HepG2 (cell line): ENCODE measurements around the gene RNF6. TPM values are rescaled to one million over a fixed set of nuclear protein-coding genes. Genes with fewer than 3 reads are reported as not detected.
A peak's percentile ranks its signal among the peaks of the same experiment; 100 is the strongest.

Source experiments
- ATF6 ChIP-seq: sonication (generic); formaldehyde crosslinking; conservative IDR thresholded peaks from 2 replicates; pipeline ENCODE4 v1.4.0; 2020; ENCODE audit warnings: missing genetic modification reagents
- HNRNPLL ChIP-seq: fragments of 200-400 bp; formaldehyde crosslinking; IDR thresholded peaks from 2 replicates; pipeline ENCODE4 v1.6.1; 2017; ENCODE audit warnings: mild to moderate bottlenecking, low read depth, low read length; ENCODE audit not compliant: poor library complexity, severe bottlenecking
- JDP2 ChIP-seq: sonication (generic); formaldehyde crosslinking; IDR thresholded peaks from 2 replicates; pipeline ENCODE4 v1.8.1; 2022; ENCODE audit warnings: missing genetic modification reagents, borderline replicate concordance
- MNT ChIP-seq: fragments of 450-650 bp; IDR thresholded peaks from 2 replicates; pipeline ENCODE4 v1.6.1; 2016
- NONO ChIP-seq, 2 experiments: fragments of 450-650 bp in 1 of 2; sonication (generic) in 1 of 2; formaldehyde crosslinking in 1 of 2; IDR thresholded peaks in 1 of 2; conservative IDR thresholded peaks in 1 of 2; 2 replicates each; pipeline versions ENCODE4 v1.6.1 to v1.8.0; 2017 to 2022; ENCODE audit warnings: mild to moderate bottlenecking in 1 of 2, missing genetic modification reagents in 1 of 2, moderate library complexity in 1 of 2
- POGZ ChIP-seq: sonication (generic); formaldehyde crosslinking; IDR thresholded peaks from 2 replicates; pipeline ENCODE4 v1.4.0; 2020; ENCODE audit warnings: mild to moderate bottlenecking, missing genetic modification reagents
- PTBP1 ChIP-seq: fragments of 200-400 bp; formaldehyde crosslinking; IDR thresholded peaks from 2 replicates; pipeline ENCODE4 v1.6.1; 2018; ENCODE audit warnings: low read length, low read depth; ENCODE audit not compliant: poor library complexity, severe bottlenecking
- SALL2 ChIP-seq: sonication (generic); formaldehyde crosslinking; IDR thresholded peaks from 2 replicates; pipeline ENCODE4 v1.8.1; 2023; ENCODE audit warnings: mild to moderate bottlenecking, missing genetic modification reagents, inconsistent platforms
- ZBTB26 ChIP-seq: IDR thresholded peaks from 2 replicates; pipeline ENCODE4 v1.6.1; 2016; ENCODE audit warnings: missing compliant biosample characterization, missing genetic modification reagents, borderline replicate concordance
- ZFP41 ChIP-seq: sonication (generic); formaldehyde crosslinking; IDR thresholded peaks from 2 replicates; pipeline ENCODE4 v1.4.0; 2020; ENCODE audit warnings: mild to moderate bottlenecking, missing genetic modification reagents, borderline replicate concordance
- ZFYVE20 ChIP-seq: sonication (generic); formaldehyde crosslinking; IDR thresholded peaks from 2 replicates; pipeline ENCODE4 v1.8.0; 2023; ENCODE audit warnings: low read depth, mild to moderate bottlenecking, moderate library complexity, missing genetic modification reagents, borderline replicate concordance
- ZKSCAN8 ChIP-seq: IDR thresholded peaks from 2 replicates; pipeline ENCODE4 v1.6.1; 2016; ENCODE audit warnings: borderline replicate concordance, missing genetic modification reagents, missing compliant biosample characterization
- ZMYM4 ChIP-seq: sonication (generic); formaldehyde crosslinking; IDR thresholded peaks from 2 replicates; pipeline ENCODE4 v1.8.1; 2023; ENCODE audit warnings: mild to moderate bottlenecking, missing genetic modification reagents
- ZNF160 ChIP-seq: sonication (generic); formaldehyde crosslinking; IDR thresholded peaks from 2 replicates; pipeline ENCODE4 v1.8.0; 2022; ENCODE audit warnings: mild to moderate bottlenecking, inconsistent platforms, missing genetic modification reagents
- ZNF354B ChIP-seq: sonication (generic); formaldehyde crosslinking; IDR thresholded peaks from 2 replicates; pipeline ENCODE4 v1.8.0; 2022; ENCODE audit warnings: mild to moderate bottlenecking, missing genetic modification reagents
- ZNF652 ChIP-seq: IDR thresholded peaks from 2 replicates; pipeline ENCODE4 v1.6.1; 2016; ENCODE audit warnings: low read depth, borderline replicate concordance
- ZNF746 ChIP-seq: sonication (generic); formaldehyde crosslinking; IDR thresholded peaks from 2 replicates; pipeline ENCODE4 v1.8.0; 2022; ENCODE audit warnings: mild to moderate bottlenecking, missing genetic modification reagents
- ZNF775 ChIP-seq: sonication (generic); formaldehyde crosslinking; IDR thresholded peaks from 2 replicates; pipeline ENCODE4 v1.4.0; 2020; ENCODE audit warnings: missing genetic modification reagents, mild to moderate bottlenecking, moderate library complexity, borderline replicate concordance
- ZNF792 ChIP-seq: IDR thresholded peaks from 2 replicates; pipeline ENCODE4 v1.6.1; 2016
- polyA plus RNA-seq, 8 experiments: library from polyadenylated mRNA; depleted of rRNA in 3 of 8; stranded (reverse) in 7 of 8; unstranded in 1 of 8; fragments of >200 nt; fragmentation: Illumina TruSeq in 4 of 8; extraction: Trizol in 4 of 8; gene quantifications; 2 replicates each; pipeline versions ENCODE4 v1.2.1 to v1.2.3, GENCODE V29; 2011 to 2016; ENCODE audit warnings: low read depth in 4 of 8, missing spikeins in 1 of 8, mixed read lengths in 1 of 8; ENCODE audit not compliant: insufficient read depth in 1 of 8
- total RNA-seq, 5 experiments: library from RNA; depleted of rRNA; stranded (reverse); fragments of >200 nt; fragmentation: Illumina TruSeq; extraction: Trizol; gene quantifications; 2 replicates each; pipeline ENCODE4 v1.2.3, GENCODE V29; 2016; ENCODE audit warnings: low read depth in 1 of 5
- TF ChIP-seq, protein P1 (sequence below): sonication (generic); formaldehyde crosslinking; IDR thresholded peaks from 2 replicates; pipeline ENCODE4 v1.4.0; 2020; ENCODE audit warnings: missing genetic modification reagents
- TF ChIP-seq, protein P2 (sequence below): sonication (generic); formaldehyde crosslinking; IDR thresholded peaks from 2 replicates; pipeline ENCODE4 v1.9.0; 2022; ENCODE audit warnings: low read depth, missing genetic modification reagents

The RNF6 gene
- total and polyA plus RNA-seq, 2 of the 13 experiments (the other 11 are each of a cell fraction or from before 2014, with no cell fraction given) = 14.6 to 36.8 TPM

- TF ChIP-seq PTBP1 (no peak), HNRNPLL (peak; percentile 91), ZNF354B (CRISPR knock-in tag) (no peak), ZNF652 (CRISPR knock-in tag) (no peak), ZNF792 (CRISPR knock-in tag) (peak; percentile 27; the same call in 1 of the 2 replicates), JDP2 (no peak), ZMYM4 (CRISPR knock-in tag) (peak; percentile 78), SALL2 (CRISPR knock-in tag) (peak; percentile 65; the same call in 1 of the 2 replicates), ATF6 (CRISPR knock-in tag) (no peak), ZNF160 (CRISPR knock-in tag) (no peak), ZKSCAN8 (CRISPR knock-in tag) (no peak), POGZ (CRISPR knock-in tag) (no peak), MNT (peak; percentile 43; the same call in 1 of the 2 replicates), ZFP41 (CRISPR knock-in tag) (no peak), ZFYVE20 (CRISPR knock-in tag) (no peak), ZBTB26 (no peak; the same call in 1 of the 2 replicates), ZNF746 (CRISPR knock-in tag) (no peak), NONO (IDR thresholded peaks at IDR 0.05) (no peak), NONO (CRISPR knock-in tag; conservative IDR thresholded peaks at IDR 0.05) (peak; percentile 56), ZNF775 (no peak)
- TF ChIP-seq, protein P1, sequence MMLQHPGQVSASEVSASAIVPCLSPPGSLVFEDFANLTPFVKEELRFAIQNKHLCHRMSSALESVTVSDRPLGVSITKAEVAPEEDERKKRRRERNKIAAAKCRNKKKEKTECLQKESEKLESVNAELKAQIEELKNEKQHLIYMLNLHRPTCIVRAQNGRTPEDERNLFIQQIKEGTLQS = no peak
- TF ChIP-seq, protein P2, sequence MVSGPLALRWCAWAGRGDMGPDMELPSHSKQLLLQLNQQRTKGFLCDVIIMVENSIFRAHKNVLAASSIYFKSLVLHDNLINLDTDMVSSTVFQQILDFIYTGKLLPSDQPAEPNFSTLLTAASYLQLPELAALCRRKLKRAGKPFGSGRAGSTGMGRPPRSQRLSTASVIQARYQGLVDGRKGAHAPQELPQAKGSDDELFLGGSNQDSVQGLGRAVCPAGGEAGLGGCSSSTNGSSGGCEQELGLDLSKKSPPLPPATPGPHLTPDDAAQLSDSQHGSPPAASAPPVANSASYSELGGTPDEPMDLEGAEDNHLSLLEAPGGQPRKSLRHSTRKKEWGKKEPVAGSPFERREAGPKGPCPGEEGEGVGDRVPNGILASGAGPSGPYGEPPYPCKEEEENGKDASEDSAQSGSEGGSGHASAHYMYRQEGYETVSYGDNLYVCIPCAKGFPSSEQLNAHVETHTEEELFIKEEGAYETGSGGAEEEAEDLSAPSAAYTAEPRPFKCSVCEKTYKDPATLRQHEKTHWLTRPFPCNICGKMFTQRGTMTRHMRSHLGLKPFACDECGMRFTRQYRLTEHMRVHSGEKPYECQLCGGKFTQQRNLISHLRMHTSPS (CRISPR knock-in tag) = peak; percentile 36; the same call in 1 of the 2 replicates
These were observed 31.9 kb upstream of the RNF6 start, which contains the start of gene CDK8 (continued) for GRCh38 chr13:26253787-26254582.
